Smooth muscle cell (in vitro differentiated cells): ENCODE measurements around the gene IPO5. TPM values are rescaled to one million over a fixed set of nuclear protein-coding genes. Genes with fewer than 3 reads are reported as not detected.

Source experiments
- DNase-seq: peaks from one replicate; lab custom pipeline; 2025; ENCODE audit not compliant: unreplicated experiment; lab: John Stamatoyannopoulos, UW
- H2AFZ ChIP-seq: fragments of 200-600 bp; sonication (generic); 2 replicates; pipeline ENCODE4 v1.6.0; 2016; ENCODE audit warnings: antibody characterized with exemption, low read depth, mild to moderate bottlenecking
- H3F3A ChIP-seq: fragments of 200-600 bp; sonication (generic); 2 replicates; pipeline ENCODE4 v1.6.0; 2017; ENCODE audit warnings: antibody characterized with exemption, low read depth
- H3K27ac ChIP-seq: fragments of 200-600 bp; sonication (generic); 2 replicates; pipeline ENCODE4 v1.5.1; 2016; ENCODE audit warnings: low read depth, mild to moderate bottlenecking
- H3K27me3 ChIP-seq: fragments of 200-600 bp; sonication (generic); 2 replicates; pipeline ENCODE4 v1.6.1; 2016; ENCODE audit warnings: low read depth, mild to moderate bottlenecking
- H3K36me3 ChIP-seq: fragments of 200-600 bp; sonication (generic); 2 replicates; pipeline ENCODE4 v1.5.1; 2016; ENCODE audit warnings: low read depth
- H3K4me1 ChIP-seq: fragments of 200-600 bp; sonication (generic); 2 replicates; pipeline ENCODE4 v1.5.1; 2016; ENCODE audit warnings: low read depth
- H3K4me2 ChIP-seq: fragments of 200-600 bp; sonication (generic); 2 replicates; pipeline ENCODE4 v1.6.0; 2016; ENCODE audit warnings: mild to moderate bottlenecking
- H3K4me3 ChIP-seq: fragments of 200-600 bp; sonication (generic); 2 replicates; pipeline ENCODE4 v1.5.1; 2016; ENCODE audit warnings: mild to moderate bottlenecking
- H3K79me2 ChIP-seq: fragments of 200-600 bp; sonication (generic); 2 replicates; pipeline ENCODE4 v1.6.0; 2016; ENCODE audit warnings: low read depth, mild to moderate bottlenecking
- H3K9ac ChIP-seq: fragments of 200-600 bp; sonication (generic); 2 replicates; pipeline ENCODE4 v1.6.0; 2016; ENCODE audit warnings: low read depth
- H3K9me3 ChIP-seq: fragments of 200-600 bp; sonication (generic); replicated peaks from 2 replicates; pipeline ENCODE4 v1.5.1; 2016; ENCODE audit warnings: low read depth
- H4K20me1 ChIP-seq: fragments of 200-600 bp; sonication (generic); 2 replicates; pipeline ENCODE4 v1.6.0; 2016; ENCODE audit warnings: low read depth
- WGBS: methylation state at CpG from one replicate; pipeline ENCODE4 v1.1.7; 2016; ENCODE audit warnings: low lambda C conversion rate; 5-methylcytosine and 5-hydroxymethylcytosine counted together
- polyA plus RNA-seq: library from polyadenylated mRNA; unstranded; fragments of >200 nt; fragmentation: Nextera tagmentation; extraction: Ambion mirVana; gene quantifications from 2 replicates; pipeline ENCODE4 v1.2.1, GENCODE V29; 2016
- total RNA-seq: library from RNA; depleted of rRNA; stranded (reverse); fragments of >200 nt; gene quantifications from 2 replicates; pipeline ENCODE4 v1.2.3, GENCODE V29; 2014
- TF ChIP-seq, protein P1 (sequence below): fragments of 200-600 bp; sonication (generic); IDR thresholded peaks from 2 replicates; pipeline ENCODE4 v1.5.1; 2017; ENCODE audit warnings: borderline replicate concordance, mild to moderate bottlenecking, antibody characterized with exemption; ENCODE audit not compliant: insufficient read depth, poor library complexity, severe bottlenecking

IPO5 gene
- total and polyA plus RNA-seq, 2 experiments from 2014 or later = 42.9 to 78.6 TPM

DNA sequence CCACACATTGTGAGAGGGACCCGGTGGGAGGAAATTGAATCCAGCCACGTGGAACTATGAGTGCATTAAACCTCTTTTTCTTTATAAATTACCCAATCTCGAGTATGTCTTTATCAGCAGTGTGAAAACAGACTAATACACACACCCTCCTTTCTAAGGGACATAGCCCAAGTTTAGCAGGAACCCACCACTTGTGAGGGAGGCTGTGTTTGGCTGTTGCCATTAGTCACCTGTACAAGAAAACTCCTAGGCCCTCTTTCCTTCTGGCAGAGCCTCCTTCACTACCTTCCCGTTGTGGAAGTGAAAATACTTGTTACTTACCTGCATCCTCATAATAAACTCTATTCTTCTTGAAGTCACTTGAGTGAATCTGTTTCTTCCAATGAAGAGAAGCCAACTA is 113.2 kb downstream of the IPO5 start:
- H3K4me1 ChIP-seq = no peaks in the 10 kb centered on the region

GRCh38 chr13:98068521-98068920 is 115.0 kb downstream of the IPO5 start:
- no peak for DNase-seq
- Histone ChIP-seq H3K27ac (no peak overlapping the region), H2AFZ (no peak overlapping the region), H4K20me1 (no peaks in the 10 kb centered on the region), H3K4me3 (no peak overlapping the region), H3K27me3 (no peaks in the 10 kb centered on the region), H3K36me3 (no peaks in the 10 kb centered on the region), H3K4me2 (no peak overlapping the region), H3K9ac (no peak overlapping the region), H3K4me1 (no peaks in the 10 kb centered on the region), H3K9me3 (no peaks in the 10 kb centered on the region), H3K79me2 (no peaks in the 10 kb centered on the region), H3F3A (no peaks in the 10 kb centered on the region)
- WGBS = 71% methylated on average over 9 of the region's 9 CpGs
- TF ChIP-seq, protein P1, sequence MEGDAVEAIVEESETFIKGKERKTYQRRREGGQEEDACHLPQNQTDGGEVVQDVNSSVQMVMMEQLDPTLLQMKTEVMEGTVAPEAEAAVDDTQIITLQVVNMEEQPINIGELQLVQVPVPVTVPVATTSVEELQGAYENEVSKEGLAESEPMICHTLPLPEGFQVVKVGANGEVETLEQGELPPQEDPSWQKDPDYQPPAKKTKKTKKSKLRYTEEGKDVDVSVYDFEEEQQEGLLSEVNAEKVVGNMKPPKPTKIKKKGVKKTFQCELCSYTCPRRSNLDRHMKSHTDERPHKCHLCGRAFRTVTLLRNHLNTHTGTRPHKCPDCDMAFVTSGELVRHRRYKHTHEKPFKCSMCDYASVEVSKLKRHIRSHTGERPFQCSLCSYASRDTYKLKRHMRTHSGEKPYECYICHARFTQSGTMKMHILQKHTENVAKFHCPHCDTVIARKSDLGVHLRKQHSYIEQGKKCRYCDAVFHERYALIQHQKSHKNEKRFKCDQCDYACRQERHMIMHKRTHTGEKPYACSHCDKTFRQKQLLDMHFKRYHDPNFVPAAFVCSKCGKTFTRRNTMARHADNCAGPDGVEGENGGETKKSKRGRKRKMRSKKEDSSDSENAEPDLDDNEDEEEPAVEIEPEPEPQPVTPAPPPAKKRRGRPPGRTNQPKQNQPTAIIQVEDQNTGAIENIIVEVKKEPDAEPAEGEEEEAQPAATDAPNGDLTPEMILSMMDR = no peak

More for the DNA sequence above, 113.2 kb downstream of the IPO5 start:
- H3F3A ChIP-seq = no peaks in the 10 kb centered on the region
- no peak overlapping the region for H2AFZ ChIP-seq
- H3K36me3 ChIP-seq = no peaks in the 10 kb centered on the region
- no peaks in the 10 kb centered on the region for H3K79me2 ChIP-seq
- no peak for DNase-seq
- H3K4me2 ChIP-seq = no peak overlapping the region
- H3K27me3 ChIP-seq = no peaks in the 10 kb centered on the region
- no peak overlapping the region for H3K9ac ChIP-seq
- no peak overlapping the region for H3K4me3 ChIP-seq
- TF ChIP-seq, protein P1 = no peak
- WGBS = 70% methylated on average over 4 of the region's 4 CpGs
- no peak overlapping the region for H3K27ac ChIP-seq
- no peaks in the 10 kb centered on the region for H4K20me1 ChIP-seq
- H3K9me3 ChIP-seq = no peaks in the 10 kb centered on the region

DNA sequence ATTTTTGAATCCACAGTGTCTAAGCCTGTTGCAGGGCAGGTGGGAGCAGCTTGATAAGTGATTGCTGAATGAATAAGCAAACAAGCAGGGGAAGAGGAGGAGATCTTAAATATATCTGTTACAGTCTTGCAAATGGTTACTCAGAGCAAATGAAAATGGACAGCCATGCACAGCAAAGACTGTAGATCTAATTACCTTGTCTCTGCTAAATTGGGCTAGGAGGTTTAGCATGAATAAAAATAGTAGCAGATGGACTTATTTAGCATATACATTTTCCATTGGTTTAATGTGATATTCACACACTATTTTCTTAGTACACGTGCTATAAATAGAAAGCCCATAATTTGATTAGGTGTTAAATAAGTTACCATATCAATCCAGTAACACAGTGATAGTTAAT is 116.5 kb downstream of the IPO5 start:
- Histone ChIP-seq H3K4me3 (no peak overlapping the region), H3K4me1 (no peaks in the 10 kb centered on the region), H3K36me3 (no peaks in the 10 kb centered on the region), H3K27ac (no peak overlapping the region), H3K79me2 (no peaks in the 10 kb centered on the region), H3F3A (no peaks in the 10 kb centered on the region), H3K9ac (no peak overlapping the region), H4K20me1 (no peaks in the 10 kb centered on the region), H2AFZ (no peak overlapping the region), H3K27me3 (no peaks in the 10 kb centered on the region), H3K4me2 (no peak overlapping the region), H3K9me3 (no peaks in the 10 kb centered on the region)
- no peak for DNase-seq
- TF ChIP-seq, protein P1 = no peak
- 97% methylated on average over 1 of the region's 1 CpG for WGBS

DNA sequence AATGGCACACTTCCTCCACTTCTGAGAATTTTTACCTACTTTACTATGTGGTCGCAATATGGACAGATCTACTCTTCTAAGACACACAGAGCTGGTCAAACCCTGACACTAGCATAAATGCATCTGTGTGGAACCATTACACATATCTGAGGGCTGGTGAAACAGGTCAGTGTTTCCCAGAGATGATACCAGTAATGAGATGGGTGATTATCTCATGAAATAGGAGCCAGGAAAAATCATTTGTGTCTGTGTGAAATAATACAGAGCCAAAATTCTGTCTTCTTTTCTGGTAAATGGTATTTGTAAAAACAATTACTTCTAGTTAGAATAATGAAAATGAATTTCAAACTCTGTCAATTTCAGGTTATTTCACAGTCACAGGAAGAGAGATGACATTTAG is 117.8 kb downstream of the IPO5 start:
- no peaks in the 10 kb centered on the region for H3K36me3 ChIP-seq
- no peak overlapping the region for H3K9ac ChIP-seq
- no peaks in the 10 kb centered on the region for H3F3A ChIP-seq
- no peaks in the 10 kb centered on the region for H3K9me3 ChIP-seq
- H3K4me2 ChIP-seq = no peak overlapping the region
- H3K4me1 ChIP-seq = no peaks in the 10 kb centered on the region
- WGBS = 96% methylated on average over 1 of the region's 1 CpG
- H2AFZ ChIP-seq = no peak overlapping the region
- H3K27ac ChIP-seq = no peak overlapping the region
- TF ChIP-seq, protein P1 = no peak
- no peak for DNase-seq
- no peaks in the 10 kb centered on the region for H3K79me2 ChIP-seq
- no peaks in the 10 kb centered on the region for H4K20me1 ChIP-seq
- no peak overlapping the region for H3K4me3 ChIP-seq
- no peaks in the 10 kb centered on the region for H3K27me3 ChIP-seq
